Stimulated activated CD8-positive, alpha-beta memory T cell treated with anti-CD3 and anti-CD28 coated beads, Interleukin-4, amount 100 ng/mL, for 1 hour (primary cell): ENCODE data around the gene DOCK6.

Experiments used
- DNase-seq, 2 donors: peaks; one replicate each; pipeline ENCODE4 v3.0.0-alpha.2; 2020; ENCODE audit warnings: low read depth in 2 of 2, low spot score in 1 of 2

Gene DOCK6

GRCh38 chr19:11248852-11249251, 13.5 kb downstream of the DOCK6 start:
- no peak for DNase-seq

- DNase-seq = no peak
These were observed 14.4 kb downstream of the DOCK6 start for GRCh38 chr19:11247934-11248333.

- no peak for DNase-seq
These were observed 14.9 kb downstream of the DOCK6 start for GRCh38 chr19:11247391-11247790.

GRCh38 chr19:11246941-11247340, 15.4 kb downstream of the DOCK6 start:
- DNase-seq = no peak

GRCh38 chr19:11244846-11245589, 17.3 kb downstream of the DOCK6 start:
- DNase-seq = no peak

- no peak for DNase-seq
These were observed 18.5 kb downstream of the DOCK6 start for GRCh38 chr19:11243798-11244169.

GRCh38 chr19:11242864-11243797, 19.2 kb downstream of the DOCK6 start:
- peak; percentile 69 to 72 for DNase-seq

GRCh38 chr19:11242025-11242424, 20.3 kb downstream of the DOCK6 start:
- DNase-seq = no peak

- no peak for DNase-seq
These were observed 22.3 kb downstream of the DOCK6 start for GRCh38 chr19:11240008-11240444.

- DNase-seq = no peak
These were observed 22.8 kb downstream of the DOCK6 start, which contains the start of gene ANGPTL8 for GRCh38 chr19:11239377-11240000. Gene ANGPTL8 (plus strand): TSS chr19:11239619. CDS start chr19:11239638, 19 bp downstream.

GRCh38 chr19:11238781-11239376, 23.4 kb downstream of the DOCK6 start:
- no peak for DNase-seq

- DNase-seq = no peak
These were observed 24.3 kb downstream of the DOCK6 start for GRCh38 chr19:11238041-11238440.

GRCh38 chr19:11237321-11237720, 25.0 kb downstream of the DOCK6 start:
- no peak for DNase-seq

- DNase-seq = no peak
These were observed 25.7 kb downstream of the DOCK6 start for GRCh38 chr19:11236324-11237301.

GRCh38 chr19:11234486-11235075, 27.7 kb downstream of the DOCK6 start:
- no peak for DNase-seq

GRCh38 chr19:11233073-11233472, 29.3 kb downstream of the DOCK6 start:
- no peak for DNase-seq

GRCh38 chr19:11232555-11232954, 29.8 kb downstream of the DOCK6 start:
- DNase-seq = no peak

GRCh38 chr19:11230621-11231386, 31.5 kb downstream of the DOCK6 start:
- DNase-seq = no peak
